GM12873 (cell line): ENCODE measurements around the gene TMEM207.

Experiments used
- TF ChIP-seq, protein P1 (sequence below): IDR thresholded peaks from 2 replicates; pipeline ENCODE4 v1.5.1; 2012; ENCODE audit warnings: low read depth, mild to moderate bottlenecking, moderate library complexity, low read length, control low read depth; ENCODE audit not compliant: insufficient read depth; ENCODE audit errors: missing control alignments

The TMEM207 gene

DNA sequence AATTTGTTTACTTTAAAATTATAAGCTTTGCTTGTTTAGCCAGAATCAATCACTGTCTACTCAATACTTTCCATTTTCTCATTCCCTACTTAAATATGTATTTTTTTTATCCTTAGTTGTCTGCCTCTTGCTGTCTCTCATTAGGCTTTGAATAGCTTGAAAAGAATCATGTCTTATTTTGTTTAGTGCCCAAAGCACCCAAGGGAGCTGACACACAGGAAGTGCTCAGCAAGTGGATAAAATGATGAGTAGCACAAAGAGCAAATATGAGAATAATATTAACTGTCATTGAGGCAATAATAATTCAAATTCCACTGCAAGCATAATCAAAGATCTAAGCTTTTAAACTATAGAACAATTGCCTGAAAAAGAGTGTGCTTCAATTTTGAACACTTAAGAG, 45.2 kb upstream of the TMEM207 start:
- TF ChIP-seq, protein P1, sequence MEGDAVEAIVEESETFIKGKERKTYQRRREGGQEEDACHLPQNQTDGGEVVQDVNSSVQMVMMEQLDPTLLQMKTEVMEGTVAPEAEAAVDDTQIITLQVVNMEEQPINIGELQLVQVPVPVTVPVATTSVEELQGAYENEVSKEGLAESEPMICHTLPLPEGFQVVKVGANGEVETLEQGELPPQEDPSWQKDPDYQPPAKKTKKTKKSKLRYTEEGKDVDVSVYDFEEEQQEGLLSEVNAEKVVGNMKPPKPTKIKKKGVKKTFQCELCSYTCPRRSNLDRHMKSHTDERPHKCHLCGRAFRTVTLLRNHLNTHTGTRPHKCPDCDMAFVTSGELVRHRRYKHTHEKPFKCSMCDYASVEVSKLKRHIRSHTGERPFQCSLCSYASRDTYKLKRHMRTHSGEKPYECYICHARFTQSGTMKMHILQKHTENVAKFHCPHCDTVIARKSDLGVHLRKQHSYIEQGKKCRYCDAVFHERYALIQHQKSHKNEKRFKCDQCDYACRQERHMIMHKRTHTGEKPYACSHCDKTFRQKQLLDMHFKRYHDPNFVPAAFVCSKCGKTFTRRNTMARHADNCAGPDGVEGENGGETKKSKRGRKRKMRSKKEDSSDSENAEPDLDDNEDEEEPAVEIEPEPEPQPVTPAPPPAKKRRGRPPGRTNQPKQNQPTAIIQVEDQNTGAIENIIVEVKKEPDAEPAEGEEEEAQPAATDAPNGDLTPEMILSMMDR = no peak

GRCh38 chr3:190492966-190493365, 43.3 kb upstream of the TMEM207 start:
- TF ChIP-seq, protein P1 = no peak

- TF ChIP-seq, protein P1 = no peak
These were observed 42.4 kb upstream of the TMEM207 start for GRCh38 chr3:190492129-190492528.

DNA sequence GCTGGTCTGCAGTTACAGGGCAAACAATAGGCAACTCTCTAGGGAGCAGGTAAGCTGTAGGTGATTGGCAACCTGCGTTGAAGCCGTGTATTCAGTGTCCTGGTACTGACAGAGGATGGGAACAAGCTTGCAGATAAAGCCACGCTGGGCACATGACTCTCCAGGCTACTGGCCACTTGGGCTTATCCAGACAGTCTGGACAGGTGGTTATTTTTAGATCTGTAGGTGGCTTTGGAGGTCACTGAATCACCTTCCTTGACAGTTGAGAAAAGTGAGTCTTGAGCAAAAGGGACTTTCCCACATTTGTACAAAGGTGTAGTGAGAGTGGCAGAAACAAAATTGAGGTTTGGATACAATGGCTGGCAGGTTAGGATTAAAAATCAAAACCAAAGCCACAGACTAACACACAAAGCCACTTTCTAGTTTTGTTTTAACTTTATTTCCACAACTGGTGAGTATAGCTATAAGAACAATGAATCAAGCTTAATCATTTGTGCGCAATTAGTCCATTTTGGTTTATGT, 41.9 kb upstream of the TMEM207 start:
- TF ChIP-seq, protein P1 = no peak

- TF ChIP-seq, protein P1 = no peak
These were observed 37.4 kb upstream of the TMEM207 start for GRCh38 chr3:190486908-190487607.

DNA sequence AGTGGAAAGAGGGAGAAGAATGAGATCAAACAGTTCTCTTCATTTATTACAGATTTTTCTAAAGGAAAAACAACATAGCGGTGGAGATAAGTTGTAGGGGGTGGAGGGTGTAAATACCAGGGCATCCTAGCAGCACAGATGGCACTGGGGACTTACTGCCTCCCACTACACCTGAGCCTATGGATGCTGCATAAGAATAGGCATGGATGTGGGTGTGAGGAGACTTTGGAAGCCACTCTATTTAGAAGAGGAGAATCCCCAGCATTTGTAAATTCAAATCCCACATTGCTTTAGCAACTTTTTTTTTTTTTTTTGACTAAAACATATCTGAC, 36.8 kb upstream of the TMEM207 start:
- TF ChIP-seq, protein P1 = no peak

DNA sequence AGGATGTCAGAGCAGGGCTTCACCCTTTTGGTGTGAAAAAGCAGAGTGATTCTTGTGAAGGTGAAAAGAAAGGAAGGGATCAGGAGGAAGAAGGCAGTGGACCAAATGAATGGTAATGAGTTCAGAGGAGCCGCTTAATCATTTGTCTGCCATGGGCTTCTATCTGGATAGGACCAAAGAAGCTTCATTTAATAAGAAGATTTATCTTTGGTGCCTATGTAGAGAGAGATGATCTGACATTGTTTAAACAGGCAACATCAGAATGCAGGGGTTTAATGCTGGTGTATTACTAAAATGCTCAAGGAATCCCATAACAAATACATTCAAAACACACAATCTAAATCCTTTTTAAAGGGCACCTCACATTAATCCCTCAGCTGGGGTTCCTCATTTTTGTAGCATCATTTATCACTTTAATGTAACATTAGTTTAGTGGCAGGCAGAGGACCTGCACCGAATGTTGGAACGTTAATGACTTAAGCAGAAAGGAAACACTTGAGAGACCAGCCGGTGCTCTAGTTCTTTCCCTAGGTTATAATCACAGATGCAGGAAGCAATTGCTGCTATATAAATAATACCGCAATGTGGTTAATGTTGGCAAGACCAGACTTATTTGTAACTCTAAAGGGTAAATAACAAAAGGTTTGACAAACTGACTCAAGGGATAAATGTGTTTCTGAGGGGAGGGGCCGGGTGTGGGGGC, 36.3 kb upstream of the TMEM207 start:
- TF ChIP-seq, protein P1 = no peak
